Measurements from ENCODE around the gene TMPRSS7. TPM values are rescaled to one million over a fixed set of nuclear protein-coding genes. Genes with fewer than 3 reads are reported as not detected.

Gene TMPRSS7
- total RNA-seq, 2 donors from 2014 or later = not detected

DNA sequence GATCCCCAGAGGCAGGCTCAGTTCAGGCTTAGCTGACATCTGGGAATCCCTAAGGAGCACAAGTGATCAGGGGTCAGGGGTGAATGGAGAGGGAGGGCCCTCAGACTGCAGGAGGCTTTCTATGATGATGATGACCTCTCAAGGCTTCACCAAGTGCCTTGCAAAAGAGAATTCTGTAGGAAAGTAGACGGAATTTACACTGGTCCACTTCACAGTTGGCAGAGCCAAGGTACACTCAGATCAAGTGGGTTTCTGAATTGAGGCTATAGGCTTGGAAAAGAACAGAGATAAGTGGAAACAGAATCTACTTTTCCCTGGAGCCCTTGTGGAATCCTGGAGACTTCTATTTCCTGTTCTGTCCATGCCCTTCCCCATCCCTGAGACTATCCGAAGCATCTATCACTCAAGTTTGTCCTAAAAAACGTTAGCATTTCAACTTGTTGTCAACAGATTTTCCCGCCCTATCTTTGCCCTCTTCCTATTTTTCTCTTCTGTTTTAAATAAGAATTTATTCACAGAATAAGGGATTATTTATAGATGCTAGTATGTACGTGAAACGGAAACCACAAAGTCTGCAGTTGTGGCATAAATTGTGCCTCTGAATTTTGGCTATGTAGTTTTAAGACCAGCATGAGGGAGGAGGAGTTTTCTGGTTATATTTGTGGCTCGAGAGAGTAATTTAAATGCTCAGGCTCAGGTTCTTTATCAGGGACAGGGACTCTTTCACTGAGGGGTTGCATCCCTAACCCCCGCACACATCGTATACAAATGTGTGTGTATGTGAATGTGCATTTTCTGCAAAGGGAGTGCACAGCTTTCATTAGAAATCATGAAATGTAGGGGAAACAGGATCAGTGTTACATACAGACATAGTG, 85.7 kb downstream of the TMPRSS7 start:
- H3K4me3 ChIP-seq = no peak overlapping the region
- WGBS, 2 donors = 71 to 78% methylated on average over 9 of the region's 9 CpGs
- H3K4me1 ChIP-seq = peaks cover 14% of the 10 kb centered on the region
- TF ChIP-seq POLR2A (IDR thresholded peaks at IDR 0.05) = no peak
- TF ChIP-seq, protein P1, sequence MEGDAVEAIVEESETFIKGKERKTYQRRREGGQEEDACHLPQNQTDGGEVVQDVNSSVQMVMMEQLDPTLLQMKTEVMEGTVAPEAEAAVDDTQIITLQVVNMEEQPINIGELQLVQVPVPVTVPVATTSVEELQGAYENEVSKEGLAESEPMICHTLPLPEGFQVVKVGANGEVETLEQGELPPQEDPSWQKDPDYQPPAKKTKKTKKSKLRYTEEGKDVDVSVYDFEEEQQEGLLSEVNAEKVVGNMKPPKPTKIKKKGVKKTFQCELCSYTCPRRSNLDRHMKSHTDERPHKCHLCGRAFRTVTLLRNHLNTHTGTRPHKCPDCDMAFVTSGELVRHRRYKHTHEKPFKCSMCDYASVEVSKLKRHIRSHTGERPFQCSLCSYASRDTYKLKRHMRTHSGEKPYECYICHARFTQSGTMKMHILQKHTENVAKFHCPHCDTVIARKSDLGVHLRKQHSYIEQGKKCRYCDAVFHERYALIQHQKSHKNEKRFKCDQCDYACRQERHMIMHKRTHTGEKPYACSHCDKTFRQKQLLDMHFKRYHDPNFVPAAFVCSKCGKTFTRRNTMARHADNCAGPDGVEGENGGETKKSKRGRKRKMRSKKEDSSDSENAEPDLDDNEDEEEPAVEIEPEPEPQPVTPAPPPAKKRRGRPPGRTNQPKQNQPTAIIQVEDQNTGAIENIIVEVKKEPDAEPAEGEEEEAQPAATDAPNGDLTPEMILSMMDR (IDR thresholded peaks at IDR 0.05) = no peak
- intact Hi-C loops (cut with DNase I) = no loop called here
- no peak for ATAC-seq
- no peak for DNase-seq
- H3K27me3 ChIP-seq = no peaks in the 10 kb centered on the region
- no peaks in the 10 kb centered on the region for H3K36me3 ChIP-seq (replicated peaks in 1 of 2; ENCODE audit: insufficient read depth in 1 of 2, low read depth in 2 of 2)
- H3K27ac ChIP-seq = no peak overlapping the region
- no peaks in the 10 kb centered on the region for H3K9me3 ChIP-seq

DNA sequence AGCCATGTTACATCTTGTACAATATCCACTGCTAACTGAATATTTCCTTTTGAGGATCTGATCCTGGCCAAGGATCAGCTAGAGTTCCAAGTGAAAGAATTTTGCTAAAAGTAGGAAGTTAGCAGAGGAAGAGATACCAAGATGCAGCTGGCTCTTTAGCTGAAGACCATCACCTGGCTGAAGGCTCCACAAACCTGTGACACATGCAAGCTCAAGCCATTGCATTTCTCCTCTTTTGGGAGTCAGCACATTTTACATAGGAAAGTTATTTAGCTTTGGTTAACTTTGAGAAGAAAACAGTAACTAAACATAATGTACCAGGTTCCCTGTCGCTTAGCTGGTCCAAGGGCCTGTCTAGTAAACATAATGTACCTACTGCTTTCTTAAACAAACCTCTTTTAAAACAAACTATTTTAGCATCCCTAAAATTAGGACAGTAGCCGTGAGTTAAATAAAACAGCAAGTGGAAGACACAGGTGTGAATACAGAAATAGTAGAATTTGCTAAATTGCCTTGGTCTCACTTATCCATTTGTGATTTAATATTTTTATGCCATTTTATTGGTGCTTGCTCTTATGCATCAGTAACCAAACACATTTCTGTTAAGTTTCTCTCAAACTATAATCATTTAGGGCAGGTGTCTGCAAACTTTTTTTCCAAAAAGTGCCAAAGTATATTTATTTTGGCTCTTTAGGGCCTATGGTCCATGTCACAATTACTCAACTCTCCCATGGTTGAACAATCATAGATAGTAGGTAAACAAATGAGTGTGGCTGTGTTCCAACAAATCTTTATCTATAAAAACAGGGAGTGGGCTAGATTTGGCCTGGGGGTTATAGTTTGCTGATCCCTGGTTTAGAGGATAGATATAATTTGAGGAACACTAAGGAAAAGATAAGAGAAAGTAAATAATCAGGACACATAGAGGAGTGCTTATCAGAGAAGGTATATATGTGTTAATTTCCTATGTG, 87.3 kb downstream of the TMPRSS7 start:
- peaks cover 14% of the 10 kb centered on the region for H3K4me1 ChIP-seq
- ATAC-seq = no peak
- DNase-seq = no peak
- intact Hi-C loops (cut with DNase I) = no loop called here
- TF ChIP-seq, protein P1 (IDR thresholded peaks at IDR 0.05) = no peak
- no peak for TF ChIP-seq POLR2A (IDR thresholded peaks at IDR 0.05)
- WGBS, 2 donors = 84 to 93% methylated on average over 2 of the region's 2 CpGs
- no peaks in the 10 kb centered on the region for H3K9me3 ChIP-seq
- H3K27ac ChIP-seq = no peak overlapping the region
- no peak overlapping the region for H3K4me3 ChIP-seq
- H3K27me3 ChIP-seq = no peaks in the 10 kb centered on the region
- no peaks in the 10 kb centered on the region for H3K36me3 ChIP-seq (replicated peaks in 1 of 2; ENCODE audit: insufficient read depth in 1 of 2, low read depth in 2 of 2)

DNA sequence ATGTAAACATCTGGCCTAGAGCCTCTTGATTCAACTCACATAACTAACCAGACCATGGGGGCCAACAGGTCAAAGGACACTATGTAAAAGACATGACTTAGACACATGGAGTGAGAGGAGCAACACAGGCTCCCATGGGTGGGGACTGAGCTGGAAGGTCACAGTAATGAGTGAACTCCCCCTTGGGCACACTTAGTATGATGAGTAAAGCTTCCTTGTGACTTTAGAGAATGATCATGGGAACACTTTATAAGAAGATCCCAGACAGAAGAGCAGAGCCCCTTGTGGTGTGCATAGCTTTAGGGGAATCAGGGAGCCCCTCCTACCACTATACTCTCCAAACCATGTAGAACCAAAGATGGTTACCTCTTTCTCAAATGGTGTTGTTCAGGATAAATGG, 88.3 kb downstream of the TMPRSS7 start:
- Histone ChIP-seq H3K27ac (no peak overlapping the region), H3K36me3 (replicated peaks in 1 of 2; ENCODE audit: insufficient read depth in 1 of 2, low read depth in 2 of 2) (peaks cover 0 to under 1% of the 10 kb centered on the region in 2 donors), H3K27me3 (no peaks in the 10 kb centered on the region), H3K4me3 (no peak overlapping the region), H3K9me3 (no peaks in the 10 kb centered on the region), H3K4me1 (peaks cover 14% of the 10 kb centered on the region)
- intact Hi-C loops (cut with DNase I) = no loop called here
- no peak for DNase-seq
- ATAC-seq = no peak
- TF ChIP-seq, protein P1 (IDR thresholded peaks at IDR 0.05) = no peak
- TF ChIP-seq POLR2A (IDR thresholded peaks at IDR 0.05) = no peak

DNA sequence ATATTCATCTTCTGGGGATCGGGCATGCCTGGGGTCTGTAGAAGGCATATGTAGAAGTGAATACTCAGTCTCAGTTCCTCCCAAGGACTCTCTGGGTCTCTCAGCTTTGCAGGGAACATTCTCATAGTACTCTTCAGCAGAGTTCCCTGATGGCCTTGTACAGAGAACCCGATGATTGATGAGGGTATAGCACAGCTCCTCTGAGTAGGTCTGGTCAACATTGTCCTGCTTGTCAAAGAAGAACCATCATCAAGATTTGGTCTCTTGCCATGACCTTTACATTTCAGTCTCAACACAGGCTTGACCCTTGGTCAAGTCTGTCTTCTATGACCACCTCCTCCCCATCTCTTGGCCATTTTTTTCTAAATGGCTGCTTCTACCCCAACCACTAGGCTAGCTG, 89.0 kb downstream of the TMPRSS7 start:
- DNase-seq = no peak
- Histone ChIP-seq H3K4me3 (no peak overlapping the region), H3K27me3 (no peaks in the 10 kb centered on the region), H3K36me3 (replicated peaks in 1 of 2; ENCODE audit: insufficient read depth in 1 of 2, low read depth in 2 of 2) (peaks cover 0 to 3% of the 10 kb centered on the region in 2 donors), H3K9me3 (no peaks in the 10 kb centered on the region), H3K27ac (no peak overlapping the region), H3K4me1 (peaks cover 14% of the 10 kb centered on the region)
- no peak for TF ChIP-seq POLR2A (IDR thresholded peaks at IDR 0.05)
- TF ChIP-seq, protein P1 (IDR thresholded peaks at IDR 0.05) = no peak
- no peak for ATAC-seq
- 91 to 94% methylated on average over 2 of the region's 2 CpGs for WGBS, 2 donors
- intact Hi-C loops (cut with DNase I) = no loop called here

Measured in body of pancreas (tissue), 4 donors.